Stomach (tissue), 4 donors: ENCODE data around the gene NT5DC3.

Experiments used
- CTCF ChIP-seq, 7 experiments: fragments of 450-650 bp in 4 of 7; fragments of 200-600 bp in 3 of 7; sonication (generic) in 3 of 7; IDR thresholded peaks; one replicate each; pipeline ENCODE4 v1.5.1; 2016 to 2019; ENCODE audit warnings: antibody characterized with exemption in 7 of 7, control low read depth in 2 of 7, mild to moderate bottlenecking in 1 of 7
- EP300 ChIP-seq: sonication (generic); formaldehyde crosslinking; IDR thresholded peaks from one replicate; pipeline ENCODE4 v1.6.1; 2017; ENCODE audit warnings: antibody characterized with exemption
- POLR2A ChIP-seq, 4 donors: fragments of 450-650 bp; IDR thresholded peaks; one replicate each; pipeline ENCODE4 v1.6.1; 2016; ENCODE audit warnings: antibody characterized with exemption in 4 of 4, control low read depth in 2 of 4, mild to moderate bottlenecking in 1 of 4, moderate library complexity in 1 of 4
- POLR2AphosphoS5 ChIP-seq, 3 donors: sonication (generic); formaldehyde crosslinking; IDR thresholded peaks; one replicate each; pipeline ENCODE4 v1.6.1; 2016; ENCODE audit warnings: antibody characterized with exemption in 3 of 3

- TF ChIP-seq CTCF (IDR thresholded peaks at IDR 0.05) (no peak), POLR2A (IDR thresholded peaks at IDR 0.05) (no peak), POLR2AphosphoS5 (IDR thresholded peaks at IDR 0.05) (no peak), EP300 (no peak)
Observed at GRCh38 chr12:103755425-103755824, 85.6 kb downstream of the NT5DC3 start.
